Thymus (tissue), 14 donors: ENCODE results near the gene RDH8. TPM values are rescaled to one million over a fixed set of nuclear protein-coding genes. Genes with fewer than 3 reads are reported as not detected.

Source experiments
- DNase-seq, 9 donors: peaks; one replicate each; pipeline ENCODE4 v3.0.0-alpha.2; 2013; ENCODE audit warnings: low spot score in 9 of 9, low read depth in 6 of 9, missing footprints in 1 of 9
- H3K27ac ChIP-seq, 2 donors: one replicate each; pipeline ENCODE4 v1.5.1; 2013; ENCODE audit warnings: control low read depth in 1 of 2, low read depth in 1 of 2, low read length in 1 of 2, mild to moderate bottlenecking in 1 of 2, moderate library complexity in 1 of 2
- H3K27me3 ChIP-seq, 2 donors: one replicate each; pipeline ENCODE4 v1.5.1; 2013; ENCODE audit warnings: low read length in 1 of 2; ENCODE audit not compliant: control insufficient read depth in 2 of 2, insufficient read depth in 1 of 2
- H3K36me3 ChIP-seq, 2 donors: one replicate each; pipeline ENCODE4 v1.5.1; 2013; ENCODE audit warnings: low read length in 1 of 2, mild to moderate bottlenecking in 1 of 2, moderate library complexity in 1 of 2; ENCODE audit not compliant: control insufficient read depth in 2 of 2, insufficient read depth in 2 of 2
- H3K4me1 ChIP-seq, 2 donors: one replicate each; pipeline ENCODE4 v1.5.1; 2013; ENCODE audit warnings: low read length in 2 of 2; ENCODE audit not compliant: control insufficient read depth in 2 of 2, insufficient read depth in 2 of 2
- H3K4me3 ChIP-seq, 2 donors: one replicate each; pipeline ENCODE4 v1.5.1; 2013; ENCODE audit warnings: low read length in 2 of 2, control low read depth in 1 of 2, mild to moderate bottlenecking in 1 of 2
- H3K9me3 ChIP-seq, 2 donors: one replicate each; pipeline ENCODE4 v1.5.1; 2013; ENCODE audit warnings: low read length in 1 of 2, mild to moderate bottlenecking in 1 of 2; ENCODE audit not compliant: control insufficient read depth in 2 of 2, insufficient read depth in 1 of 2
- WGBS: extraction: QIAGEN DNeasy Blood & Tissue Kit; methylation state at CpG from one replicate; pipeline ENCODE4 v1.1.7; 2013; 5-methylcytosine and 5-hydroxymethylcytosine counted together
- long read RNA-seq, 10 donors: transcript quantifications; one replicate each; lab custom pipeline, GENCODE V29; 2026
- polyA plus RNA-seq: library from polyadenylated mRNA; stranded (reverse); fragments of 200-250 nt; gene quantifications from one replicate; pipeline ENCODE4 v1.2.3, GENCODE V29; 2013
- total RNA-seq: library from RNA; stranded (reverse); fragments of 120-200 nt; gene quantifications from one replicate; pipeline ENCODE4 v1.2.4, GENCODE V29; 2013
- donor health status: healthy.

Gene RDH8, protein sequence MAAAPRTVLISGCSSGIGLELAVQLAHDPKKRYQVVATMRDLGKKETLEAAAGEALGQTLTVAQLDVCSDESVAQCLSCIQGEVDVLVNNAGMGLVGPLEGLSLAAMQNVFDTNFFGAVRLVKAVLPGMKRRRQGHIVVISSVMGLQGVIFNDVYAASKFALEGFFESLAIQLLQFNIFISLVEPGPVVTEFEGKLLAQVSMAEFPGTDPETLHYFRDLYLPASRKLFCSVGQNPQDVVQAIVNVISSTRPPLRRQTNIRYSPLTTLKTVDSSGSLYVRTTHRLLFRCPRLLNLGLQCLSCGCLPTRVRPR
- total RNA-seq (not detected), polyA plus RNA-seq (0.14 TPM)
- long read RNA-seq, donor 1, result 0 reads
- long read RNA-seq, donor 2, result 0 reads
- long read RNA-seq, donor 3, result 0 reads
- long read RNA-seq, donor 4, result 0 reads
- long read RNA-seq, donor 5, result 0 reads
- long read RNA-seq, donor 6, result 0 reads
- long read RNA-seq, donor 7, result 0 reads
- long read RNA-seq, donor 8, result 0 reads
- long read RNA-seq, donor 9, result 0 reads
- long read RNA-seq, donor 10, result 0 reads

DNA sequence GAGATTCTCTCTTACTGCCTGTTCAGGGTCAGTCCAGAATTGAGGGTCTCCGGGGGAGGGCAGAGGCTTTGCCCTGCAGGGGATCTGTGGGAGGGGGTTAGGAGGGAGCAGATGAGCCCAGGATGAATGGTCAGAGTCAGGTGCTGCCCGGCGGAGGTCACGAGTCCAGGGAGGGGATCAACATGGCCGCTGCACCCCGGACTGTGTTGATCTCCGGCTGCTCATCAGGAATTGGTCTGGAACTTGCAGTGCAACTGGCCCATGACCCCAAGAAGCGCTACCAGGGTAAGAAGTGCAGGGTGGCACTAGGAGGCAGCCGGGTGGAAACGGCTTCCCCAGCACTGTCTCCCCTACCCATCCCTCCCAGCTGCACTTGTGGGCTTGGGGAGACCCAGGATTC lies at the start of gene RDH8:
Gene RDH8 (plus strand): TSS at position 168 of the 400 bp plus-strand sequence. CDS start 15 bp downstream, at position 183.
- Histone ChIP-seq H3K4me1 (peaks cover 2 to 5% of the 10 kb centered on the region in 2 donors), H3K9me3 (no peaks in the 10 kb centered on the region), H3K36me3 (no peaks in the 10 kb centered on the region), H3K27me3 (peaks cover 19 to 51% of the 10 kb centered on the region in 2 donors), H3K4me3 (no peak within 1 kb of the TSS), H3K27ac (no peak within 1 kb of the TSS)
- no peak for DNase-seq
- 74% methylated on average over 10 of the region's 10 CpGs for whole genome bisulfite sequencing

DNA sequence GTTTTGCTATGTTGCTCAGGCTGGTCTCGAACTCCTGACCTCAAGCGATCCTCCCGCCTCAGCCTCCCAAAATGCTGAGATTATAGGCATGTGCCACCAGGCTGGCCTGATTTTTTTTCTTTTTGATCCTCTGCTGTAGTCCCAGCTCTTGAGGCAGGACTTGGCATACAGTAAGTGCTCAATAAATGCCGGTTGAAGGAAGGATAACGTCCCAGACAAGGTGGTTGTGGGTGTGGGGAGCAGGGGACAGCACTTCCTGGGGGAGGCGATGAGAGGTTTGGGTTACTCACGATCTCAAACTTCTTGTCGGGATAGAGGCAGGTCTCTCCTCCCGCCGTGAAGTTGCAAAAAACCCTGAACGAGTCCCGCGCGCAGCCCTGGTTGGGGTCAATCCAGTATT lies 47.3 kb upstream of the RDH8 start:
- H3K27ac ChIP-seq, result no peak overlapping the region
- H3K4me1 ChIP-seq, result no peaks in the 10 kb centered on the region
- WGBS, result 36% methylated on average over 14 of the region's 14 CpGs
- no peak overlapping the region for H3K4me3 ChIP-seq
- no peak for DNase-seq
- H3K9me3 ChIP-seq, result no peaks in the 10 kb centered on the region
- H3K36me3 ChIP-seq, result no peaks in the 10 kb centered on the region
- H3K27me3 ChIP-seq, result peaks cover 10 to 37% of the 10 kb centered on the region in 2 donors

DNA sequence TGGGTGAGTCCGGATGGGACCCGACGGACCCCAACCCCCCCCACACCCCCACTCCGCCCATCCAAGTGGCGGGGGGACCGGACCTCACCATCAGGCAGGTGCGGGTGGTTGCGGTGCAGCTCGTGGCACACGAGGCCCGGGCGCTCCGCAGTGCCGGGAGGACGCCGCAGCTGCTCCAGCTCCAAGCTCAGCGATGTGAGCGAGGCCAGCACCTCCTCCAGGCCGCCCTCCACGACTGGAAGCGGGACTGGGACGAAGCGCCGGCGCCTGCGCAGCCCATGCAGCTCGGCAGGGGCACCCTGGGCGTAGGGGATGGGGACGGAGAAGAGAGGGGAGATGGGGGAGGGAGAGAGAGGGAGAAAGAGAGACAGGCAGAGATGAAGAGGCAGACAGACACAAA lies 46.8 kb upstream of the RDH8 start:
- H3K27me3 ChIP-seq, result peaks cover 10 to 37% of the 10 kb centered on the region in 2 donors

DNA sequence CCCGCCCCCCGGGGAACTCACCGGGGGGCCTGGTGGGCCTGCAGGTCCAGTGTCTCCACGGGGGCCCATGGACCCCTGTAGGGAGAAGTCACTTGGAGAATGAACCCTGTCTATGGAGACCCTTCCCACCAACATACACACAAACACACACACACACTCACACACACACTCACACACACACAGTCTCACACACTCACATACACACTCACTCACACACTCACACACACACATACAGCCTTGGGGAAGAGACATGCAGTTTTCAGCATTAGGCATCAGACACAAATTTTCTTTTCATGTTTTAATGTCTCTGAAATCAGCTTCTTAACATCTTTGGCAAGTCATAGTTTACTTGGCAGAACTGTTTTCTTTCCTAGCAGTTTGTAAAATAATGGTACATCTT lies 46.0 kb upstream of the RDH8 start:
- 70% methylated on average over 4 of the region's 4 CpGs for WGBS
- no peaks in the 10 kb centered on the region for H3K36me3 ChIP-seq
- H3K9me3 ChIP-seq, result no peaks in the 10 kb centered on the region
- H3K4me1 ChIP-seq, result no peaks in the 10 kb centered on the region
- no peak overlapping the region for H3K4me3 ChIP-seq
- H3K27me3 ChIP-seq, result peaks cover 10 to 37% of the 10 kb centered on the region in 2 donors
- no peak overlapping the region for H3K27ac ChIP-seq
- no peak for DNase-seq

More for the DNA sequence above, 46.8 kb upstream of the RDH8 start:
- Histone ChIP-seq H3K4me1 (no peaks in the 10 kb centered on the region), H3K4me3 (no peak overlapping the region), H3K36me3 (no peaks in the 10 kb centered on the region), H3K9me3 (no peaks in the 10 kb centered on the region), H3K27ac (no peak overlapping the region)
- WGBS, result 11% methylated on average over 29 of the region's 29 CpGs
- no peak for DNase-seq

DNA sequence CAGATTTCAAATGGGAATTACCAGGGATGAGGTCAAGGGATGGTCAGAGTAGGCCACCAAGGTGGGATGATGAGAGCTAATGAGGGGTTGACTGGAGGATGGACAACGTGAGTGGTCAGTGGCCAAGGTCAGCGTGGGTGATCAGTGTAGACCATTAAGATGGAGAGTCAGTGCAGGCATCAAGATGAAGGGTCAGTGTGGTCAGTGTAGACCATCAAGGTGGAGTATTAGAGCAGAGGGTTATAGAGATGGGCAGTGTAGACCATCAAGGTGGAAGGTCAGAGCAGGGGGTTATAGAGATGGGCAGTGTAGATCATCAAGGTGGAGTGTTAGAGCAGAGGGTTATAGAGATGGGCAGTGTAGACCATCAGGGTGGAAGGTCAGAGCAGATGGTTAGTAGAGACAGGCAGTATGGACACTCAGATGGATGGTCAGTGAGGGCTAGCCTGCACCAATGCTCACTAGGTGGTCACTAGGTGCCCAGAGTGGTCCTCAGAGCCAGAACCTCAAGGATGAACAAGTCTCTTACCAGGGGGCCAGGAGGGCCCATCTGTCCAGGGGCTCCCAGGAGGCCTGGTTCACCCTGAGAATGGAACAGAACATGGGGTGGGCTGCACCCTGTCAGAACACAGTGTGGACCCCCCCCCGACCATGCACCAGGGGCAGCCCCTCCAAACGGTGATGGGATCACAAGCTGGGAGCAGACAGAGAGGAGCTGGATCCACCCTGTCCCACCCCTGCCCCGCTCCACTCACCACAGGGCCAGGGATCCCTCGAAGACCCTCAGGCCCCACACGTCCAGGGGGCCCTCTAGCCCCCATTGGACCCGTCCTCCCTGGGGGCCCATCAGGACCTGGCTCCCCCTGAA lies 44.2 kb upstream of the RDH8 start:
- 86% methylated on average over 8 of the region's 8 CpGs for WGBS
- no peak for DNase-seq
- Histone ChIP-seq H3K36me3 (no peaks in the 10 kb centered on the region), H3K9me3 (no peaks in the 10 kb centered on the region), H3K27me3 (peaks cover 10 to 37% of the 10 kb centered on the region in 2 donors), H3K4me1 (no peaks in the 10 kb centered on the region), H3K4me3 (no peak overlapping the region), H3K27ac (no peak overlapping the region)

DNA sequence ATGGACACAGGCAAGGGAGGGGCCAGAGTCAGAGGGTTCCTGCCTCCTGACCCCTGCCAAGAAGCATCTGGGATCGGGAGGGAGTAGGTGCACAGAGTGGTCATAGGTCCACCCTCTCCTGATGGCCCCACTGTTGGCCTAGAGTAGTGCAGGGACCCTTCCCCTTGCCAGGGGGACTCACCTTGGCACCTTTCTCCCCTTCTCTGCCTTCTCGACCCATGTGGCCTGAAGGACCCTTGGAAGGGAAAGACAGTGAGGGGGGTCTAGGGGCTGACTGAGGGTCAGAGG lies 43.7 kb upstream of the RDH8 start:
- DNase-seq, result no peak
- Histone ChIP-seq H3K4me3 (no peak overlapping the region), H3K27me3 (peaks cover 10 to 37% of the 10 kb centered on the region in 2 donors), H3K4me1 (no peaks in the 10 kb centered on the region), H3K9me3 (no peaks in the 10 kb centered on the region), H3K27ac (no peak overlapping the region), H3K36me3 (no peaks in the 10 kb centered on the region)
- WGBS, result 88% methylated on average over 2 of the region's 2 CpGs

DNA sequence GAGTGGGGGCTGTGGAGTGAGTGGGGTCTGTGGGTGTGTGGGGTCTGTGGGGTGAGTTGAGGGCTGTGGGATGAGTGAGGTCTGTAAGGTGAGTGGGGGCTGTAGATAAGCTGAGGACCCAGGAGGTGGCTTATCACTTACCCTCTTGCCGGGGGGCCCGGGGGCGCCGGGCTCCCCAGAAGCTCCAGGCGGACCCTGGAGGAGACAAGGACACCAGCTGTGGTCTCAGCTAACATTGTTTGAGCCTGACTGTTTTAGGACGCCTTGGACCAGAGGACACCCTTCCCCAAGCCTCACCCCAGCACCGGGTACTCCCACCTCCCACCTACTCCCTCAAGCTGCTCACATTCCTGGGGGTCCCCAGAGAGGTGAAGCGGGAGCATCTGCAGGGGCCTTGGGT lies 42.8 kb upstream of the RDH8 start:
- no peak for DNase-seq
- no peak overlapping the region for H3K27ac ChIP-seq
- 81% methylated on average over 8 of the region's 8 CpGs for WGBS
- peaks cover 10 to 32% of the 10 kb centered on the region in 2 donors for H3K27me3 ChIP-seq
- H3K4me1 ChIP-seq, result no peaks in the 10 kb centered on the region
- no peaks in the 10 kb centered on the region for H3K9me3 ChIP-seq
- no peaks in the 10 kb centered on the region for H3K36me3 ChIP-seq
- H3K4me3 ChIP-seq, result no peak overlapping the region

DNA sequence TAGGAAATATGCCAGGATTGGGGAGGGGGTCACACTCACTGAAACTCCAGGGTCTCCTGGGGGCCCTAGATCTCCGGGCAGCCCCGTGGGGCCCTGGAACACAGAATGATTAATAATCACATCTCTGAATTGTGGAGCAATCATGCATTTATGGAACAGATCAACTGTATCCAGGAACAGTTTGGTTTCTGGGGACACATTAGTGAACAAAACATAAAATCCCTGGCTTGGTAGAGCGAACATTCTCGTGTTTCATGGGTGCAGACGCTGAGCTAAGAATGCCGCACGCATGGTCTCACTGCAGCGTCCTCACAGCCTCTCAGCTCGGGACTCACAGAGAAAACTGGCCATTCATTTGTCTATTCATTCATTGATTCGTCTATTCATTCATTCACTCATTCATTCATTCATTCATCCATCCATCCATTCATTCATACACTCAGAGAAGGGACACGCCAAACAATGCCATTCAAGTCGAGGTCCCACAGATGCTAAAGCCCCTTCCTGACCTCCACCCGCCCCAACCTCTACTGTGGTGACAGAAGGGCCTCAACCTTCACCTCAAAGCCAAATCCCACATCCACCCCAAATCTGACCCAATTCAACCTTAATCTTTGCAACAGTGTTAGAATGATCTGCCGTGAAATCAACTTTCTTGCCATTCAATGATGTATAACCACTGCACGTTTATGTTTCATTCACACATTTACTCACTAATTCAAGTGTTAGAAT lies 42.0 kb upstream of the RDH8 start:
- no peak for DNase-seq
- 76% methylated on average over 15 of the region's 15 CpGs for WGBS

More for the DNA sequence above, 42.0 kb upstream of the RDH8 start:
- Histone ChIP-seq H3K4me3 (no peak overlapping the region), H3K36me3 (no peaks in the 10 kb centered on the region), H3K27ac (no peak overlapping the region), H3K9me3 (no peaks in the 10 kb centered on the region), H3K27me3 (peaks cover 5 to 24% of the 10 kb centered on the region in 2 donors), H3K4me1 (no peaks in the 10 kb centered on the region)
